ENCODE results near the gene GALNT2.

GALNT2 gene

GRCh38 chr1:230071316-230071715 is 4.3 kb downstream of the GALNT2 start:
- DNase-seq (ENCODE audit: low read depth in 1 of 2, low spot score in 1 of 2), result no peak

- no peak for DNase-seq (ENCODE audit: low read depth in 1 of 2, low spot score in 1 of 2)
These were observed 5.3 kb downstream of the GALNT2 start for GRCh38 chr1:230072296-230072695.

- no peak for DNase-seq (ENCODE audit: low read depth in 1 of 2, low spot score in 1 of 2)
These were observed 5.8 kb downstream of the GALNT2 start for GRCh38 chr1:230072866-230073265.

GRCh38 chr1:230073371-230074035 is 6.5 kb downstream of the GALNT2 start:
- DNase-seq (ENCODE audit: low read depth in 1 of 2, low spot score in 1 of 2), result no peak

- no peak for DNase-seq (ENCODE audit: low read depth in 1 of 2, low spot score in 1 of 2)
These were observed 7.2 kb downstream of the GALNT2 start for GRCh38 chr1:230074270-230074669.

- no peak for DNase-seq (ENCODE audit: low read depth in 1 of 2, low spot score in 1 of 2)
These were observed 7.7 kb downstream of the GALNT2 start for GRCh38 chr1:230074762-230075161.

- DNase-seq (ENCODE audit: low read depth in 1 of 2, low spot score in 1 of 2), result no peak
These were observed 9.1 kb downstream of the GALNT2 start for GRCh38 chr1:230076121-230076520.

- DNase-seq (ENCODE audit: low read depth in 1 of 2, low spot score in 1 of 2), result no peak
These were observed 10.0 kb downstream of the GALNT2 start for GRCh38 chr1:230077011-230077410.

- DNase-seq (ENCODE audit: low read depth in 1 of 2, low spot score in 1 of 2), result no peak
These were observed 10.6 kb downstream of the GALNT2 start for GRCh38 chr1:230077436-230078213.

GRCh38 chr1:230079199-230080024 is 12.4 kb downstream of the GALNT2 start:
- DNase-seq (ENCODE audit: low read depth in 1 of 2, low spot score in 1 of 2), result no peak

- DNase-seq (ENCODE audit: low read depth in 1 of 2, low spot score in 1 of 2), result no peak
These were observed 13.8 kb downstream of the GALNT2 start for GRCh38 chr1:230080822-230081221.

- DNase-seq (ENCODE audit: low read depth in 1 of 2, low spot score in 1 of 2), result no peak
These were observed 14.7 kb downstream of the GALNT2 start for GRCh38 chr1:230081751-230082150.

- DNase-seq (ENCODE audit: low read depth in 1 of 2, low spot score in 1 of 2), result no peak
These were observed 15.2 kb downstream of the GALNT2 start for GRCh38 chr1:230082211-230082610.

- no peak for DNase-seq (ENCODE audit: low read depth in 1 of 2, low spot score in 1 of 2)
These were observed 16.0 kb downstream of the GALNT2 start for GRCh38 chr1:230083053-230083452.

GRCh38 chr1:230083746-230084407 is 16.8 kb downstream of the GALNT2 start:
- no peak for DNase-seq (ENCODE audit: low read depth in 1 of 2, low spot score in 1 of 2)

GRCh38 chr1:230084408-230085177 is 17.6 kb downstream of the GALNT2 start:
- peak in 1 of 2 donors; percentile 28 for DNase-seq (ENCODE audit: low read depth in 1 of 2, low spot score in 1 of 2)

GRCh38 chr1:230085178-230085515 is 18.1 kb downstream of the GALNT2 start:
- DNase-seq (ENCODE audit: low read depth in 1 of 2, low spot score in 1 of 2), result no peak

- no peak for DNase-seq (ENCODE audit: low read depth in 1 of 2, low spot score in 1 of 2)
These were observed 19.1 kb downstream of the GALNT2 start for GRCh38 chr1:230086151-230086550.

GRCh38 chr1:230087028-230087716 is 20.1 kb downstream of the GALNT2 start:
- no peak for DNase-seq (ENCODE audit: low read depth in 1 of 2, low spot score in 1 of 2)

- no peak for DNase-seq (ENCODE audit: low read depth in 1 of 2, low spot score in 1 of 2)
These were observed 20.7 kb downstream of the GALNT2 start for GRCh38 chr1:230087717-230088105.
